IPS-18c (cell line): ENCODE measurements around the gene ELN.
"Not testable (repeated sequence)": the region's sequence is repeated elsewhere in the genome, so short reads cannot be mapped to it uniquely, and the experiment has no call there.

Experiments used
- H3K4me3 ChIP-seq: 2 replicates; pipeline ENCODE4 v1.7.0; 2013; ENCODE audit warnings: low read depth, mild to moderate bottlenecking, low read length, moderate library complexity; ENCODE audit not compliant: insufficient read depth
- H3K9me3 ChIP-seq: one replicate; pipeline ENCODE4 v1.6.1; 2013; ENCODE audit warnings: mild to moderate bottlenecking, low read length, moderate library complexity; ENCODE audit not compliant: control insufficient read depth, insufficient read depth

The ELN gene

DNA sequence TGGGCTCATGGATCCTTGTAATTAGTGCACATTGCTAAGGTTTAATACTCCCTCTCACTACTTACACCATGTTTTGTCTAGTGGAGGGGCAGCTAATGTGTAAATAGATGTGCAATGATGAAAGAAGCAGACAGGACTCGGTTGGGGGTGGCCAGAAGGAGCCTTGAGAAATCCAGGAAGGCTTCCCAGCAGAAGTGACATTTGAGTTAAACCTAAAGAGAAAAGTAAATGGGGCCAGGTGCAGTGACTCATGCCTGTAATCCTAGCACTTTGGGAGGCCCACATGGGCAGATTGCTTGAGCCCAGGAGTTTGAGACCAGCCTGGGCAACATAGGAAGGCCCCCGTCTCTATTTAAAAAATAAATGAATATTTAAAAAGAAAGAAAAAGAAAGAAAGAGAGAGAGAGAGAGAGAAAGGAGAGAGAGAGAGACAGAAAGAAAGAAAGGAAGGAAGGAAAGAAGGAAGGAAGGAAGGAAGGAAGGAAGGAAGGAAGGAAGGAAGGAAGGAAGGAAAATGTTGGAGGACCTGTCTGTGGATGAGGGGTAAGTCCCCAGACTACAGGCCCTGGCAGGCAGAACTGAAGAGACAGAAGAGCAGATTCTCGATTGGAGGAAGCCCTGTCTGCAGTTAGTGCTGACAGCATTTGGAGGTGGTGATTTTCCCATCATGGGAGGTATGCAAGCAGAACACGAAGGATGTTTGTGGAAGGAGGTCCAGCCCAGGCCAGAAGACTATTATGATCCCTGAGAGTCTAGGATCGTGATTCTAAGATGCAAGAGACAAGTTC lies 3.6 kb downstream of the ELN start:
- no peak overlapping the region for H3K4me3 ChIP-seq
- no peaks in the 10 kb centered on the region for H3K9me3 ChIP-seq

DNA sequence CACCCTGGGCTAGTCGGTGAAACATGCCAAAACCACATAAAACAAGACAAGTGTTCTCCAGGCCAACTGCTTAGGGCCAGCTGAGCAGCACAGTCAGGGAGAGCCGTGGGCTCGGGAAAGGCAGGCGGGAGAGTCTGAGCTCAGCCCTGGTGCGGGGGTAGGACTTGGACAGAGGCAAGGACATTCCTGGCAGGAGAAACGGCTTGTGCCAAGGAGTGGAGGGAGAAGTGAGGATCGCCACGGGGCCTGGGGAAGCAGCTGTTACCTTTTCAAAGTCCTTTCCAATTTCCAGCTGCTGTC lies 4.2 kb downstream of the ELN start:
- no peaks in the 10 kb centered on the region for H3K9me3 ChIP-seq
- no peak overlapping the region for H3K4me3 ChIP-seq

DNA sequence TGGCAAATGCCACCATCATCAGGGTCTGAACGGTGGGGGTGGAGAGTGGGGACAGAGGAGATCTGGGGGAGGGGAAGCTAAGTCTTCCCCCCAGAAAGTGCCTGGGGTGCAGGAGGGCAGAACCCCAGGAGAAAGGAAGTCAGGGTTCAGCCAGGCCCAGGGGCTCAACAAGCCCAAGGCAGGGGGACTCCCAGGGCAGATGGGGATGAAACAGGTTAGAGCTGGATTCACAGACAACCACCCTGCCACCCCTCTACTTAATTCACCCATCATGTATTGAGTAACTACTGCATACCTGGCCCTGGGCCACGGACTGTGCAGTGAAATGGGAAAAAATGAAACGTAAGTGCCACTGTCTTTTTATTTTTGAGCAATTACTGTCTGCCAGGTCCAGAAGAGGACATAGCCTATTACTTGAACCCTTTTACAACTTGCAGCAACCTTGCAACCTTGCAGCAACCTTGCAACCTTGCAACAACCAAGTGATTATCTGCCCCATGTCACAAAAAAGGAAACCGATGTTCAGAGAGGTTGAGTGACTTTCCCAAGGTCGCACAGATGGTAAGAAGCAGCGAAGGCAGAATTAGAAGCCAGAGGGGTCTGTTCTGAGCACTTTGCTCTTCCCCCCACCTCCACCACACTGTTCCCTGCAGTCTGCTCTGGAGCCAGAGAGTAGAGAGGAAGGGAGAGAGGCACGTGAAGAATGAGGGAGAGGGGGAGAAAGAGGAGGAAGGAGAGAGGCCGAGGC lies 4.8 kb downstream of the ELN start:
- no peak overlapping the region for H3K4me3 ChIP-seq
- H3K9me3 ChIP-seq = no peaks in the 10 kb centered on the region

DNA sequence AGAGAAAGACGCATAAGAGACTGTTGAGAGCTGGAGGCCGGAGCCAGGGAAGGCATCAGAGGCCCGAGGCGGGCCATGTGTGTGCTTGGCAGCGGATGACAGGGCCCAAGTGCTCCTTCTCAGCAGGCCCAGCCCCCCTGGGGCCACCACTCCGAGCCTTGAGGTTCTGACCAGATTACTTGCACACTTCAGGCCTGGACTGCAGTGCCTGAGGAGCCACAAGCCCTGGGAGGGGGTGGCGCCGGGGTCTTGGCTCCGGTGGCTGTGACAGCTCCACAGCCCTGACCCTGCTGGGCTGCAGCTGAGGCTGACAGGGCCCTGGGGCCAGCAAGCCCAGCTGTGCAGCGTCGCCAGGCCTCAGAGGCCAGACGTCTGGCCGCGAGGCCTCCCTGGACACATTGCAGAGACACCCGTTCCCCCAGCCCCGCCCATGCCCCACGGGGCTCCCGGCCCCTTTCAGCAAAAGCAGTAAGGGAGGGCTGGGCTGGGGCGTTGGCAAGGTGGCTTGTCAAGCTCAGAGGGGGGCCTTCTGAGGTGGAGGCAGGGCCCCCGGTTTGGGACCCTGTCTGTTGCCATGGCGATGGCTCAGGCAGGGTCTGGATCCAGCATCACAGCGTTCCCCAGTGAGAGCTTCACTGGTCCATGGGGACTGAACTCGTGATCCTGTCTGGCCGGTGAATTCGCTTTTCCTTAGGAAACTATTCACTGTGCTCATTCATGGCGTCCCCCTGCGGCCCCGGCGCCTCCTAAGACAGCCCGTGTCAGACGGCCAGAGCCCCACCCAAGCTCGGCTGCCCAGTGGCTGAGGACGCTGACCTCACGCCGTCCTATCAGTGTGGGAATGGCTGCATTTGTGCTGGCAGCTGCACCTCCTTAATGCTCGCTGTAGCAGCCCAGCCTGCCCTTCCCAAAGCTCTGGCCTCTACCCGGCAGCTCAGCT lies 5.7 kb downstream of the ELN start:
- no peak overlapping the region for H3K4me3 ChIP-seq
- no peaks in the 10 kb centered on the region for H3K9me3 ChIP-seq

DNA sequence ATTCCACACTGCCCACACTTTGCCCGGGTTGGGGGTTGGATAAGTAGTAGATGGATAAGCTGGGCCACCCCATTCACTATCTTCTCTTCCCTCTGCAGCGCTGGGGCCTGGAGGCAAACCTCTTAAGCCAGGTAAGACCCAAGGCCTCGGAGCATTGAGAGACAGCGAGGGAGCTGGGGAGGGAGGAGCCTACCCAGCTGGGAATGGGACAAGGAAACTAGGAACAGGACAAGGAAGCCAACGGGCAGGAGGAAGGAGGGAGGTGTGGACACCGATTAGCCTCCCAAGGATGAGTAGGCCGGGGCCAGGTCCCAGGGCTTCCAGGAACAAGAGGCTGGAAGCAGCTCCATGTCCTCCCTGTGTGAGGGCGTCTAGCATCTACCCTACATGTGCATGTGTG lies 9.6 kb downstream of the ELN start:
- Histone ChIP-seq H3K9me3 (no peaks in the 10 kb centered on the region), H3K4me3 (no peak overlapping the region)

DNA sequence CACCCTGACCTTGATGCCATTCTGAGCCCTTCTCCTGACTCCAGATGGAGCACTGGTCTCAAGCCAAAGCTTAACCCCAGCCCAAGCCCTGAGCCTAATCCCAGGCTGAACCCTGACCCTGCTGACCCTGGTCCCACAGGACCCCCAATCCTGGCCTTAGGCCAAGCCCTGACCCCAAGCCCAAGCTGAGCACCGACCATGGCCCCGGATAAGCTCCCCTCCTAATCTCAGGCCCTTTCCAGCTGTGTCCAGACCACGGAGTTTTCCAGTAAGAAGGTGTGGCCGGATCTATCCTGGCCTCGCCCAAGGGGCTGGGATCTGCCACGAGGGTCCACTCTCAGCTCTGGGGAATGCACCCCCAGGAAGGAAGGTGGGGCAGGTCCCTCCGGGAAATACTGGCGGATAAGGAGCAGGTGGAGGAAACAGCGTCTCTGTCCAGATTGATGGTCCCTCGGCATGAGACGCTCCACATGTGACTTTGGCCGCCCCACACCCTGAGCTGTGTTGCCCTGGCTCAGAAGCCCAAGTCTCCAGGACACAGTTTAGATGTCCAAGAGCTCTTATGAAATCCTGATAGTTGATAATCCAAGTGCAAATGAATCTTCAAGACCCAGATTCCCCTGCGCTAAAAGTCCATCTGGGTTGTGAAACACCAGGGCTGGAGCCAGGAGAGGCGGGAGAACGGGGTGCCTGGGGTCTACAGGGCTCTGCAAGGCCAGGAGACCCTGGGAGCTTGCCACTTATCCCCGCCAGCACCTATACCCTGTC lies 10.4 kb downstream of the ELN start:
- Histone ChIP-seq H3K4me3 (no peak overlapping the region), H3K9me3 (no peaks in the 10 kb centered on the region)

DNA sequence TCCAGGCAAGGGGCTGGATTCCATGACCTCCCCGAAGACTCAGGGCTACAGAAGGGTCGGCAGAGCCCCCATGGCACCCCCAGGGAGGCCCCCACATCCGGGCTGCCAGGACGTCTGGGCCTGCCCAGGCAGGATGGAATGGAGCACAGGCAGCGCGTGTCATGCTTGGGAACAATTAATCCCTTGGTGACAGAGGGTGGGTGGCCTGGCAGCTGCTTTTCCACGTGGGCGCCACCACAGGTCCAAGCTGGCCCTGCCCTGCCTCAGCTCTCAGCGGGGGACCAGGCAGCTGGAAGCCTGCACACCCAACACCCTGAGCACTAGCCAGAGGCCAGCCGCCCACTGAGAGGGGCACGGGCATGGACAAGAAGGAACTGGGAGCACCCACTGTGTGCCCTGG lies 11.4 kb downstream of the ELN start:
- no peak overlapping the region for H3K4me3 ChIP-seq
- H3K9me3 ChIP-seq = no peaks in the 10 kb centered on the region

DNA sequence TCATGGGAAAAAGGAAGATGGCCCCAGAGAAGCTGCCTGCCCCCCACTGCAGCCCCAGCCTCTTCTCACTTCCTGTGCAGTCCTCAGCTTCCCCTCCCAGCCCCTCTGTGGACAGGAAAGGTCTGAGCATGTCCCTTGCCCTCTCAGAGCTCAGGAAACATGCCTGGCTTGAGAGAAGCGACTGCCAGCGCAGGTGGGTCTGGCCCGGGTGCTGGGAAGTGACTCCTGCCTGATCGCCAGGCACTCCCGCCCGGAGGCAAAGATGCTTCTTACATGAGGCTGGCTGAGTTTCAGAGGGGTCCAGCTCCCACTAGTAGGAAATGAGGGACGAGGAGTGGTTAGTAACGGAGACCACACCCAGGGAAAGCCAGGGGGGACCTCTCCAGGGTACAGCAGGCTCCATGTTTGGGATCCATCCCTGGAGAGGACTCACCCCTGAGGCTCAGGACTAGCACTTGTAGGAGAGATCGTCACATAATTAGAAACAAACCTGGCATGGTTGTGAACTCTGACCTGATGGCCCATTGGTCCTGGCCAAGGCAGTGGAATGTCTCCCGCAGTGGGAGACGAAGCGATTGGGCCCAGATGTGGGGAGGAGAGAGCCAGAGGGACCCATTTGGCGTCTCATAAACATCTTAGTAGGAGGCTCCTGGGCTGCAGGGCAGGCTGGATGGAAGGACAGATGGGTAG lies 12.3 kb downstream of the ELN start:
- no peaks in the 10 kb centered on the region for H3K9me3 ChIP-seq
- no peak overlapping the region; the same call in 1 of the 2 replicates for H3K4me3 ChIP-seq

DNA sequence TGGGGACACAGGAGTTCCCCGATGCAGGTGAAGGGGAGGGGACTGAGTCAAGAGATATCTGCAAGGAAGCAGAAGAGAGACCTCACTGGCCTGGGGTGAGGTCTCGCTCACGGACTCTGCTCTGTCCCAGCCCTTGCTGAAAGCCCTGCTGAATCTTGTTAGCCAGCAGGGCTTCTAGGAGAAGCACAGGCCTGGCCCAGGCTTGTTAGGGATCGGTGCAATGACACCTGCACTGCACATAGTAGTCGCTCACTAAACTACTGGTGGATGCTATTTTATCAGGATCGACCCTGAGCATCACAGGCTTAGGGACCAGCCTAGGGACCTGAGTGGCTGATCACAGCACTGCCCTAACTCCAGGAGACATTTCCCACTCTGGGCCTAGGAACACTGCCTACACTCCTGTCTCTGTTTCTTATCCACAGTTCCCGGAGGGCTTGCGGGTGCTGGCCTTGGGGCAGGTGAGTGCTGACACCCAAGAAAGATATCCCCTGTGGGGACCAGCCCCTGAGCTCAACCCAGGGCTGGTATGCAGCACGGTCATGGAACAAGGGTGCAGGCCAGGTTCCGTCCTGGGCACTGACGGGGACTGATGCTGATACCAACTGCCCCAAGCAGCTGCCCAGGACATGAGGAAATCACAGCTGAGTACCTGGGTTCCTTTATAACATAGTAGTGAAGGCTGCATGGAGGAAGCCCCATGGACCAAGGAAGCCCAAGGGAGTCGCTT lies 13.0 kb downstream of the ELN start:
- H3K4me3 ChIP-seq = no peak overlapping the region; the same call in 1 of the 2 replicates

DNA sequence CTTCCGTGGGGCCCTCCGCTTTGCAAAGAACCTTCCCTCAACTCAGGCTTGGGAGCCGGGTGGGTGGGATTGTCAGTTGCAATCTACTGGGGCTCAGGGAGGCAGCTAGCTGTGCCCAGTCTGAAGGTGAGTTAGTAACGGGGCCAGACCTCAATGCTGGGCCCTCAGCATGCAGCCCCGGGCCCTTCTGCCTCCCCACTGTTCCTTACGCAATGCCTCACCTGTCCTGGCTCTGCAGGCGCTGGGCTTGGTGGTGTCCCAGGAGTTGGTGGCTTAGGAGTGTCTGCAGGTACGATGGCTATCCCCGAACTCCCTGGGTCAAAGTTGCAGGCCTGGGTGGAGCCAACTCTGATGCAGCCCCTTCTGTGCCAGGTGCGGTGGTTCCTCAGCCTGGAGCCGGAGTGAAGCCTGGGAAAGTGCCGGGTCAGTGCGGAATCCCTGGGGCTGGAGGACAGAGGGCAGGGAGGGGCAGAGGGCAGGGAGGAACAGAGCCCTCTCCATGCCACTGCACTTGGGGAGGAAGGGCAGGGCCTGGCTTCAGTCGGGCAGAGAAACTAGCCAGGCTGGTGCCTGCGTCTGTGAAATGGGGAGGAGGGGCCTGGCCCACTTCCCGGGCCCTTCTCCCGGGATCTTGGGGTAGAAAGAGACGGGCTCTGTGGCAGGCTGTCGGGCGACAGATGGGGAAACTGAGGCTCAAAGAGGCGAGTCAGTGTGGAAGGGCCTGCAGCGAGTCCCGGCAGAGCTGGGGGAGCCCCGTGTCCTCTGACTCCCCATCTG lies 15.0 kb downstream of the ELN start:
- Histone ChIP-seq H3K9me3 (no peaks in the 10 kb centered on the region), H3K4me3 (no peak overlapping the region)

More for the DNA sequence above, 13.0 kb downstream of the ELN start:
- H3K9me3 ChIP-seq = no peaks in the 10 kb centered on the region

DNA sequence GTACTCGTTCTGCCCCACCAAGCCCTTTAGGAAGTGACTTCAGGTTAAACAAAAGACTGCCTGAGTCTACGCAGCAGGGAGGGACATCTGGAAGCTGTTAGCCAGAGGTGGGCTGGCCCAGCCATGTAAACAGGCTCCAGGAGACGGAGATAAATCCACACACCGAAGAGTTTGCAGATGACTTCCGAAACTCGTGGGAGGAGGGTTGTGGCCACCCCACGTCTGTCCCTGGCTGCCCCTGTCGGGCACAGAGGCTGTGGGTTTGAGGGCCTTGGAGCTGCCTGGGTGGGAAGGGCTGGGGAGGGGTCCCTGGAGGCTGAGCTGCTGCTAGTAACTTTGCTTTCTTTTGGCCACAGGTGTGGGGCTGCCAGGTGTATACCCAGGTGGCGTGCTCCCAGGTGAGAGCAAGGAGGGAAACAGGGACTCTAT lies 15.6 kb downstream of the ELN start:
- Histone ChIP-seq H3K4me3 (peak overlapping the region; percentile 9; the same call in 1 of the 2 replicates), H3K9me3 (no peaks in the 10 kb centered on the region)

DNA sequence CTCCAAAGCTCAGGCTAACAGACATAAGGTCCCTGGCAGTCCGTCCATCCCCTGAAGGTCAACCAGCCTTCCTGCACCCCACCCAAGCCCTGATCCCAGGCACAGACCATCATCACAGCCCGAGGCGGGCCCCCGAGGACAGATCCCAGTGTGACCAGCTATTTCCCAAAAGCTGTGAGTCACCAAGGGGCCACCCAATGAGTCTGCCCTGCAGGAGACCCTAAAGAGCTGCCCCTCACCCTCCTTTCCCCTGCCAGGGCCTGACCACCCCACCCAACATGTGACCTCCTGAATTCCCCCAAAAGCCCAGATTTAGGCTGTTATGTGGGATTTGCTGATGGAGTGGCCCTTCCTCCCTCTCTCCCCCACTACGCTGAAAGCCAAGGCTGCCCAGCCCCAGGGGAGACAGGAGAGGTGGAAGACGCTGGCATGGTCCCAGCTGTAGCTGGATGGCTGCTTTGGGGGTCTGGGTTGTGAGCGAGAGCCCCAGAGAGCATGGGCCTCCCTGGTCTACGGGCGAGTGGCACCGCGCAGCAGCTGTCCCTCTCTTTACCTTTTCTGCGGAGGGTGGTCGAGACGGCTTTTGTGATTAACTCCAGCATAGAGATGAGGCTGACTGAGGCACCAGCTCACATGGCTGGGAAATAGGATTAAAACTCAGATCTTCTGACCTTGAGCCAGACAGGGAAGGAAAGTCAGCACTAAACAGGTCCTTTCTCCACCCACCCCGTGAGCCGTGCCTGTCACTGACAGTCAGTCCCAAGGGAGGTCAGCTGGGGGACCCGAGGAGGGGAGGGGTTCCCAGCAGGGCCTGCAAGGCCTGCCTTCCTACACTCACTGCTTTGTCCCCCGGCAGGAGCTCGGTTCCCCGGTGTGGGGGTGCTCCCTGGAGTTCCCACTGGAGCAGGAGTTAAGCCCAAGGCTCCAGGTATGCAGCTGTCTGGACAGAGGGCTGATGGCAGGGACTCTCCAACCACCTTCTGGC lies 16.7 kb downstream of the ELN start:
- Histone ChIP-seq H3K9me3 (no peaks in the 10 kb centered on the region), H3K4me3 (no peak overlapping the region)

DNA sequence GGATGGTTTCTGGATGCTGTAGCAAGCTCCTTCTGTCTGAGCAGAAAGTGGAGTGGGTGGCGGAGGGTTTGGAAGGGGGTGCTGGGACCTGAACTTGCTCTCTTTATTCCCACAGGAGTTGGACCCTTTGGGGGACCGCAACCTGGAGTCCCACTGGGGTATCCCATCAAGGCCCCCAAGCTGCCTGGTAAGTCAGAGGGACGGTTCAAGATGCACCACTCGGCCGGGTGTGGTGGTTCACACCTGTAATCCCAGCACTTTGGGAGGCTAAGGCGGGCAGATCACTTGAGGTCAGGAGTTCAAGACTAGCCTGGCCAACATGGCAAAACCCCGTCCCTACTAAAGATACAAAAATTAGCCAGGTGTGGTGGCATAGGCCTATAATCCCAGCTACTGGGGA lies 18.6 kb downstream of the ELN start:
- not testable (repeated sequence) for H3K9me3 ChIP-seq, H3K4me3 ChIP-seq

DNA sequence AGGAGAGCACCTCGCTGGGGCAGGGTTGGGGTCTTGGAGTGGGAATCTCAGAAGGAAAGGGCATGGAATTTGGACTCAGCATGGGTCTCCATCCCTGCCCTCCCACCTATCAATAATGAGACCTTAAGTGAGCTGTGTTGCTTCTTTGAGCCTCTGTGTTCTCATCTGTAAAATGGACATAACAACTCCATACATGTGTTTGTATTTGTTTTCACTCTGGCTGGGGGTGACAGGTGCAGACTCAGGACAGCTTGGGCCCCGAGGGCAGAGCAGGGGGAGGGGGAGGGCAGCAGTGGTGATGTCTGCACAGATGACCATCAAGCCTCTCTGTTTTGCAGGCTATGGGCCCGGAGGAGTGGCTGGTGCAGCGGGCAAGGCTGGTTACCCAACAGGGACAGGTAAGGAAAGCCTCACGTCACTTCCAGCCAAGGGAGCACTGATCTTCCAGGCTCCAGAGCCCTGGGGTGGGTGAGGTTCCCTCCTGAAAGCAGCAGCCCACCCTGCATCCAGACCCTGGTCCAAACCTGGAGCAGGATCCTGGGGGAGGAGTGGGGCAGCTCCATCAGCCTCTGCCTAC lies 19.9 kb downstream of the ELN start:
- Histone ChIP-seq H3K9me3 (no peaks in the 10 kb centered on the region), H3K4me3 (no peak overlapping the region)
